Smooth muscle cell (in vitro differentiated cells): ENCODE measurements around the gene TNFRSF6B. TPM values are rescaled to one million over a fixed set of nuclear protein-coding genes. Genes with fewer than 3 reads are reported as not detected.

ENCODE experiments used
- DNase-seq: peaks from one replicate; lab custom pipeline; 2025; ENCODE audit not compliant: unreplicated experiment; lab: John Stamatoyannopoulos, UW
- H2AFZ ChIP-seq: fragments of 200-600 bp; sonication (generic); 2 replicates; pipeline ENCODE4 v1.6.0; 2016; ENCODE audit warnings: antibody characterized with exemption, low read depth, mild to moderate bottlenecking
- H3F3A ChIP-seq: fragments of 200-600 bp; sonication (generic); 2 replicates; pipeline ENCODE4 v1.6.0; 2017; ENCODE audit warnings: antibody characterized with exemption, low read depth
- H3K27ac ChIP-seq: fragments of 200-600 bp; sonication (generic); 2 replicates; pipeline ENCODE4 v1.5.1; 2016; ENCODE audit warnings: low read depth, mild to moderate bottlenecking
- H3K27me3 ChIP-seq: fragments of 200-600 bp; sonication (generic); 2 replicates; pipeline ENCODE4 v1.6.1; 2016; ENCODE audit warnings: low read depth, mild to moderate bottlenecking
- H3K36me3 ChIP-seq: fragments of 200-600 bp; sonication (generic); 2 replicates; pipeline ENCODE4 v1.5.1; 2016; ENCODE audit warnings: low read depth
- H3K4me1 ChIP-seq: fragments of 200-600 bp; sonication (generic); 2 replicates; pipeline ENCODE4 v1.5.1; 2016; ENCODE audit warnings: low read depth
- H3K4me2 ChIP-seq: fragments of 200-600 bp; sonication (generic); 2 replicates; pipeline ENCODE4 v1.6.0; 2016; ENCODE audit warnings: mild to moderate bottlenecking
- H3K4me3 ChIP-seq: fragments of 200-600 bp; sonication (generic); 2 replicates; pipeline ENCODE4 v1.5.1; 2016; ENCODE audit warnings: mild to moderate bottlenecking
- H3K79me2 ChIP-seq: fragments of 200-600 bp; sonication (generic); 2 replicates; pipeline ENCODE4 v1.6.0; 2016; ENCODE audit warnings: low read depth, mild to moderate bottlenecking
- H3K9ac ChIP-seq: fragments of 200-600 bp; sonication (generic); 2 replicates; pipeline ENCODE4 v1.6.0; 2016; ENCODE audit warnings: low read depth
- H3K9me3 ChIP-seq: fragments of 200-600 bp; sonication (generic); replicated peaks from 2 replicates; pipeline ENCODE4 v1.5.1; 2016; ENCODE audit warnings: low read depth
- H4K20me1 ChIP-seq: fragments of 200-600 bp; sonication (generic); 2 replicates; pipeline ENCODE4 v1.6.0; 2016; ENCODE audit warnings: low read depth
- WGBS: methylation state at CpG from one replicate; pipeline ENCODE4 v1.1.7; 2016; ENCODE audit warnings: low lambda C conversion rate; 5-methylcytosine and 5-hydroxymethylcytosine counted together
- polyA plus RNA-seq: library from polyadenylated mRNA; unstranded; fragments of >200 nt; fragmentation: Nextera tagmentation; extraction: Ambion mirVana; gene quantifications from 2 replicates; pipeline ENCODE4 v1.2.1, GENCODE V29; 2016
- total RNA-seq: library from RNA; depleted of rRNA; stranded (reverse); fragments of >200 nt; gene quantifications from 2 replicates; pipeline ENCODE4 v1.2.3, GENCODE V29; 2014
- TF ChIP-seq, protein P1 (sequence below): fragments of 200-600 bp; sonication (generic); IDR thresholded peaks from 2 replicates; pipeline ENCODE4 v1.5.1; 2017; ENCODE audit warnings: borderline replicate concordance, mild to moderate bottlenecking, antibody characterized with exemption; ENCODE audit not compliant: insufficient read depth, poor library complexity, severe bottlenecking

Gene TNFRSF6B
- total and polyA plus RNA-seq, 2 experiments from 2014 or later, result 13.1 to 17.1 TPM

DNA sequence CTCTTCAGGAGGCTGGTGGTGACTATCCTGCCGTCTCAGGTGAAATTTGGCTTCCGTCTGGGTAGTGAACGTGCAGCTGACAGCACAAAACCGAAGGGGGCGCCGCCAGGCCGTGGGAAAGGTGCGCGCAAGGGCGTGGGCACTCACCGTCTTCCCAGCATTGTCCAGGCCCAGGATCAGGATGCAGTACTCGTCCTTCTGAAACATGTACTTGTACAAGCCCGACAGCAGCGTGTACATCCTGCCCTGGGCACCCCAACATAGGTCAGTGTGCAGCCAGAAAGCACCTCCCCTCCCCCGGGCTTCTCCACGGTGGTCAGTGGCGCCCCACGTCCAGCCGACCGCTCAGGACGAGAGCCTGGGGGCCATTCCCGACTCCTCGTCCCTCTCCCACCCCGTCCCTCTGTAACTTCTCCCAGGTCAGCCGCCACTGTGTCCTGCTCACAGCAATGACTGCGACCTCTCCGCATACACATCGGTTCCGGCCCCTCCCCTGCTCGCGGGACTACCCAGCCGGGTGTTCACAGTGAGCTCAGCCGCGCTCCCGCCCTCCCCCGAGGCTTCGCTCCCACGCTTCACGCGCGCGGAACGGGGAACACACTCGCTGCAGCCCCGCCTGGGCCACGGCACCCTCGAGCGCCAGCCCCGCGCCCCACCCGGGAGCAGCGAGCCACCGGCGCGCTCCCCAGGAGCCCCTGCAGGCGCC, 10.6 kb downstream of the TNFRSF6B start:
- Histone ChIP-seq H2AFZ (peak overlapping the region; percentile 74), H3K4me2 (peak overlapping the region; percentile 99), H4K20me1 (peaks cover 11% of the 10 kb centered on the region), H3K4me3 (peak overlapping the region; percentile 89), H3K9me3 (peaks cover 4% of the 10 kb centered on the region), H3K9ac (peak overlapping the region; percentile 79), H3F3A (no peaks in the 10 kb centered on the region), H3K4me1 (peaks cover 14% of the 10 kb centered on the region), H3K36me3 (peaks cover 6% of the 10 kb centered on the region), H3K79me2 (peaks cover 58% of the 10 kb centered on the region), H3K27me3 (no peaks in the 10 kb centered on the region), H3K27ac (peak overlapping the region; percentile 50)
- TF ChIP-seq, protein P1, sequence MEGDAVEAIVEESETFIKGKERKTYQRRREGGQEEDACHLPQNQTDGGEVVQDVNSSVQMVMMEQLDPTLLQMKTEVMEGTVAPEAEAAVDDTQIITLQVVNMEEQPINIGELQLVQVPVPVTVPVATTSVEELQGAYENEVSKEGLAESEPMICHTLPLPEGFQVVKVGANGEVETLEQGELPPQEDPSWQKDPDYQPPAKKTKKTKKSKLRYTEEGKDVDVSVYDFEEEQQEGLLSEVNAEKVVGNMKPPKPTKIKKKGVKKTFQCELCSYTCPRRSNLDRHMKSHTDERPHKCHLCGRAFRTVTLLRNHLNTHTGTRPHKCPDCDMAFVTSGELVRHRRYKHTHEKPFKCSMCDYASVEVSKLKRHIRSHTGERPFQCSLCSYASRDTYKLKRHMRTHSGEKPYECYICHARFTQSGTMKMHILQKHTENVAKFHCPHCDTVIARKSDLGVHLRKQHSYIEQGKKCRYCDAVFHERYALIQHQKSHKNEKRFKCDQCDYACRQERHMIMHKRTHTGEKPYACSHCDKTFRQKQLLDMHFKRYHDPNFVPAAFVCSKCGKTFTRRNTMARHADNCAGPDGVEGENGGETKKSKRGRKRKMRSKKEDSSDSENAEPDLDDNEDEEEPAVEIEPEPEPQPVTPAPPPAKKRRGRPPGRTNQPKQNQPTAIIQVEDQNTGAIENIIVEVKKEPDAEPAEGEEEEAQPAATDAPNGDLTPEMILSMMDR, result peak; percentile 22
- 11% methylated on average over 48 of the region's 56 CpGs for WGBS
- no peak for DNase-seq

DNA sequence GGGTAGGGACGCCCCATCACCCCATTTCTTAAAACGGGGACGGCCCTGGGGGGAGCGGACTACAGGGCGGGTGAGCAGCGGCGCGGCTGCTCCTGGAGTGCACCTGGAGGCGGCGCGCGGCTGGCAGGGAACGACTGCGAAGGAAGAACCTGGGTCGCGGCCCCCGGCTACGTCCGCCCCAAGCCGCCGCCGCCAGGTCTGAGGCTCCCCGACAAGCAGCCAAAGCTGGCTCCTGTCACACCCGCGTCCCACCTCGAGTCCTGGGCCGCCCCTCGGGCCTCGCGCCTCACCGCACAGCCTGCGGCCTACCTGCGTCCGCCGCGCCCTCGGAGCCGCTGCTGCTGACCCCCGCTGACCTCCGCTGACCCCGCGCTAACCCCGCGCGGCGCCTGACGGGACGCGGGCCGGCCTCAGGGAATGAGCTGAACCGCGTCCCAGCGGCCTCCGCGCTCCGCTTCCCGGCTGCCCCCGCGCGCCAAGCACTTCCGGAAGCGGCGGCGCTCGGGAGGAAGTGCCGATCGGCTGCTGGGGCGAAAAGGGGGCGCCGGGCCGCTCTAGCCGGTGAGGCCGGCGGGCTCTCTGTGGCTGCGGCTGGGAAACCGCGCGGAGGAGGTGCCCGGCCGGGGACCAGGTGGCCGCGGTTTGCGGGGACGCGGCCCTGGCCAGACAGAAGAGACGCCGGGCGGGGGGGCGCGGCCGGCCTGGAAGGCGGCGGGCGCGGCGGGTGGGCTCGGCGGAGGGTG, 11.3 kb downstream of the TNFRSF6B start, which contains the start of the genes ARFRP1 and ZGPAT:
Gene ARFRP1, minus strand, starts transcription at position 419 of the 743 bp plus-strand sequence. CDS start 885 bp downstream, outside the sequence.
Gene ZGPAT, plus strand, starts transcription at position 482 of the 743 bp plus-strand sequence. CDS start 542 bp downstream, outside the sequence.
- Histone ChIP-seq H4K20me1 (peaks cover 11% of the 10 kb centered on the region), H3K36me3 (peaks cover 13% of the 10 kb centered on the region), H3K27me3 (no peaks in the 10 kb centered on the region), H3K4me3 (peak within 1 kb of the TSS; percentile 89), H3K27ac (peak within 1 kb of the TSS; percentile 50), H3K9ac (peak within 1 kb of the TSS; percentile 79), H3K4me1 (peaks cover 14% of the 10 kb centered on the region), H3K9me3 (peaks cover 9% of the 10 kb centered on the region), H3K4me2 (peak within 1 kb of the TSS; percentile 99), H3F3A (no peaks in the 10 kb centered on the region), H3K79me2 (peaks cover 65% of the 10 kb centered on the region), H2AFZ (peak within 1 kb of the TSS; percentile 74)
- WGBS, result under 1% methylated on average over 67 of the region's 98 CpGs
- TF ChIP-seq, protein P1, result no peak
- DNase-seq, result peak; percentile 32

DNA sequence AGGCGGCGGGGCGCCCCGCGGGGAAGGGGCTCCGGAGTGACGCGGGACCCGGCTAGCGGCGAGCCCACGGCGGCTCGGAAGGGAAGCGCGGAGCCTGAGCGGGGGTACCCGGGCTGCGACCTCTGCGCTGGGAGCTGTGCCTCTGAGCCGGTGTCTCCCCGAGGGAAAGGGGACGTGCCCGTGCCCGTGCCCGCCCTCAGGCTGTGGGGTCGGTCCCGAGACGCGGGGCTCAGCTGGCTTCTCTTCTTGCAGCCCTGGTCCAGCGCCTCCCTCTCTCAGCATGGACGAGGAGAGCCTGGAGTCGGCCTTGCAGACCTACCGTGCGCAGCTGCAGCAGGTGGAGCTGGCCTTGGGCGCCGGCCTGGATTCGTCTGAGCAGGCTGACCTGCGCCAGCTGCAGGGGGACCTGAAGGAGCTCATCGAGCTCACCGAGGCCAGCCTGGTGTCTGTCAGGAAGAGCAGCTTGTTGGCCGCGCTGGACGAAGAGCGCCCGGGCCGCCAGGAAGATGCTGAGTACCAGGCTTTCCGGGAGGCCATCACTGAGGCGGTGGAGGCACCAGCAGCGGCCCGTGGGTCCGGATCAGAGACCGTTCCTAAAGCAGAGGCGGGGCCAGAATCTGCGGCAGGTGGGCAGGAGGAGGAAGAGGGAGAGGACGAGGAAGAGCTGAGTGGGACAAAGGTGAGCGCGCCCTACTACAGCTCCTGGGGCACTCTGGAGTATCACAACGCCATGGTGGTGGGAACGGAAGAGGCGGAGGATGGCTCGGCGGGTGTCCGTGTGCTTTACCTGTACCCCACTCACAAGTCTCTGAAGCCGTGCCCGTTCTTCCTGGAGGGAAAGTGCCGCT, 12.1 kb downstream of the TNFRSF6B start:
- Histone ChIP-seq H3K4me1 (peaks cover 14% of the 10 kb centered on the region), H3K9ac (peak overlapping the region; percentile 79), H3K27me3 (no peaks in the 10 kb centered on the region), H3F3A (no peaks in the 10 kb centered on the region), H3K79me2 (peaks cover 73% of the 10 kb centered on the region), H3K9me3 (peaks cover 9% of the 10 kb centered on the region), H3K27ac (peak overlapping the region; percentile 19), H3K4me3 (peak overlapping the region; percentile 89), H2AFZ (no peak overlapping the region), H3K4me2 (peak overlapping the region; percentile 99), H3K36me3 (peaks cover 13% of the 10 kb centered on the region), H4K20me1 (peaks cover 11% of the 10 kb centered on the region)
- no peak for DNase-seq
- TF ChIP-seq, protein P1, result no peak
- 33% methylated on average over 58 of the region's 67 CpGs for WGBS
